Kidney (tissue), 14 donors: Measurements from ENCODE around the gene ANKRD9. TPM values are rescaled to one million over a fixed set of nuclear protein-coding genes. Genes with fewer than 3 reads are reported as not detected.

ENCODE experiments used
- DNase-seq, 5 donors: peaks; one replicate each; pipeline ENCODE4 v3.0.0-alpha.2; 2013 to 2020
- FAIRE-seq: peaks from 2 replicates; lab custom pipeline; 2012; peaks lifted over from hg19 to GRCh38; lab: Jason Lieb, UNC
- H3K27ac ChIP-seq, 2 donors: one replicate each; pipeline ENCODE4 v1.7.0; 2013; ENCODE audit warnings: low read depth in 2 of 2, low read length in 2 of 2, inconsistent platforms in 1 of 2
- H3K27me3 ChIP-seq: one replicate; pipeline ENCODE4 v1.7.1; 2013; ENCODE audit warnings: low read length, inconsistent platforms; ENCODE audit not compliant: control insufficient read depth, insufficient read depth
- H3K36me3 ChIP-seq, 3 donors: one replicate each; pipeline versions ENCODE4 v1.7.0 to v1.7.1; 2013; ENCODE audit warnings: low read length in 3 of 3, control low read depth in 1 of 3, inconsistent platforms in 1 of 3; ENCODE audit not compliant: insufficient read depth in 3 of 3, control insufficient read depth in 2 of 3
- H3K4me1 ChIP-seq, 3 donors: one replicate each; pipeline versions ENCODE4 v1.7.0 to v1.7.1; 2013; ENCODE audit warnings: low read length in 3 of 3, inconsistent platforms in 1 of 3, low read depth in 1 of 3; ENCODE audit not compliant: control insufficient read depth in 2 of 3, insufficient read depth in 2 of 3
- H3K4me3 ChIP-seq, 3 donors: one replicate each; pipeline versions ENCODE4 v1.7.0 to v1.8.1; 2013; ENCODE audit warnings: low read length in 3 of 3, control low read depth in 1 of 3, inconsistent platforms in 1 of 3
- H3K9ac ChIP-seq, 3 donors: one replicate each; pipeline versions ENCODE4 v1.7.0 to v1.7.1; 2013; ENCODE audit warnings: low read length in 3 of 3, control low read depth in 1 of 3, inconsistent platforms in 1 of 3
- H3K9me3 ChIP-seq, 3 donors: one replicate each; pipeline versions ENCODE4 v1.7.0 to v1.7.1; 2013; ENCODE audit warnings: low read length in 3 of 3, control low read depth in 1 of 3, inconsistent platforms in 1 of 3; ENCODE audit not compliant: control insufficient read depth in 2 of 3, insufficient read depth in 1 of 3
- intact Hi-C: fragments of 100-400 bp; cut with DNase I; formaldehyde crosslinking; loops from one replicate; pipeline ENCODE4 v1.11.1; 2022
- polyA plus RNA-seq: library from polyadenylated mRNA; stranded (reverse); fragments of 350-450 nt; fragmentation: Illumina TruSeq; extraction: RNeasy Lipid Tissue Mini Kit (QIAGEN cat#74804); gene quantifications from one replicate; pipeline ENCODE4 v1.2.3, GENCODE V29; 2014; ENCODE audit warnings: low read depth, low replicate concordance; ENCODE audit not compliant: insufficient read depth
- total RNA-seq: library from RNA; stranded (reverse); fragmentation: NEBNext Ultra II Directional; extraction: Animal tissue kit (Norgen Biotek cat#: 25700); gene quantifications from one replicate; pipeline ENCODE4 v1.2.1, GENCODE V29; 2021
- TF ChIP-seq, protein P1 (sequence below): IDR thresholded peaks from 3 replicates; pipeline ENCODE4 v1.5.1; 2012; ENCODE audit warnings: mild to moderate bottlenecking, moderate library complexity, borderline replicate concordance; ENCODE audit not compliant: insufficient read depth; ENCODE audit errors: extremely low read depth
- donor health status: control.
- donor health status: control.
- donor health status: control.
- donor health status: control.
- donor health status: control.
- donor health status: DM: yes; HTN: yes; CAD: no.
- donor health status: Normal renal cell carcinoma (clear cell type).

Gene ANKRD9
- total and polyA plus RNA-seq, 2 donors from 2014 or later, result 18.7 to 26.0 TPM

DNA sequence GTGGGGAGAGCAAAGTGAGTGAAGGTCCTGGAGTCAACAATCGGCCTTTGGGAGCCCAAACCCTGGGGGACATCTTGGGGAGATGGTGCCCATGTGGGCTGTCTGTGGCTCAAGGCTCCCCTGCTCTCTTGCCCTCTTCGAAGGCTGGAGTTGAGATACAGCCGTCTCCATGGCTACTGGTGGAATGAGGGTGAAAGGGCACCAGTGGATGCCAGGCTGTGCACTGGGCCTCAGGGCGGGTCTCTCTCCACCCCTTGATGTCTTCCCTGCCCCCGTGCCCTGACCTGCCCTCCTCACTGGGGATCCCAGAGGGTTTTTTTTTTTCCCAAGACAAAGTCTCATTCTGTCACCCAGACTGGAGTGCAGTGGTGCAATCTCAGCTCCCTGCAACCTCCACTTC lies 2.0 kb upstream of the ANKRD9 start:
- TF ChIP-seq, protein P1, sequence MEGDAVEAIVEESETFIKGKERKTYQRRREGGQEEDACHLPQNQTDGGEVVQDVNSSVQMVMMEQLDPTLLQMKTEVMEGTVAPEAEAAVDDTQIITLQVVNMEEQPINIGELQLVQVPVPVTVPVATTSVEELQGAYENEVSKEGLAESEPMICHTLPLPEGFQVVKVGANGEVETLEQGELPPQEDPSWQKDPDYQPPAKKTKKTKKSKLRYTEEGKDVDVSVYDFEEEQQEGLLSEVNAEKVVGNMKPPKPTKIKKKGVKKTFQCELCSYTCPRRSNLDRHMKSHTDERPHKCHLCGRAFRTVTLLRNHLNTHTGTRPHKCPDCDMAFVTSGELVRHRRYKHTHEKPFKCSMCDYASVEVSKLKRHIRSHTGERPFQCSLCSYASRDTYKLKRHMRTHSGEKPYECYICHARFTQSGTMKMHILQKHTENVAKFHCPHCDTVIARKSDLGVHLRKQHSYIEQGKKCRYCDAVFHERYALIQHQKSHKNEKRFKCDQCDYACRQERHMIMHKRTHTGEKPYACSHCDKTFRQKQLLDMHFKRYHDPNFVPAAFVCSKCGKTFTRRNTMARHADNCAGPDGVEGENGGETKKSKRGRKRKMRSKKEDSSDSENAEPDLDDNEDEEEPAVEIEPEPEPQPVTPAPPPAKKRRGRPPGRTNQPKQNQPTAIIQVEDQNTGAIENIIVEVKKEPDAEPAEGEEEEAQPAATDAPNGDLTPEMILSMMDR, result no peak
- Histone ChIP-seq H3K27me3 (no peaks in the 10 kb centered on the region), H3K9ac (peak overlapping the region in 1 of 3 donors; percentile 52), H3K36me3 (peaks cover 0 to 2% (median 0%) of the 10 kb centered on the region in 3 donors), H3K4me3 (no peak overlapping the region), H3K27ac (no peak overlapping the region), H3K9me3 (no peaks in the 10 kb centered on the region), H3K4me1 (peaks cover 0 to 13% (median 4%) of the 10 kb centered on the region in 3 donors)
- FAIRE-seq (no peak), DNase-seq (peak in 1 of 5 donors; percentile 58)
- intact Hi-C loops, result loop anchor here (5.0 kb wide), 1 partner anchor 69 kb away; no protein-coding TSS in a partner anchor

- H3K27ac ChIP-seq, result peak overlapping the region in 1 of 2 donors; percentile 76
- intact Hi-C loops, result loop anchor here (5.0 kb wide), 1 partner anchor 69 kb away; no protein-coding TSS in a partner anchor
Observed at GRCh38 chr14:102510616-102511520, 1.3 kb upstream of the ANKRD9 start.

GRCh38 chr14:102508774-102509745 lies 516 bp downstream of the ANKRD9 start:
- Histone ChIP-seq H3K9ac (peak overlapping the region in 2 of 3 donors; percentile 63 to 88), H3K4me3 (peak overlapping the region; percentile 30 to 76 (median 66)), H3K27ac (peak overlapping the region; percentile 91 to 93), H3K36me3 (peaks cover 0 to 3% (median 0%) of the 10 kb centered on the region in 3 donors), H3K4me1 (peaks cover 0 to 13% (median 4%) of the 10 kb centered on the region in 3 donors), H3K27me3 (no peaks in the 10 kb centered on the region), H3K9me3 (no peaks in the 10 kb centered on the region)
- FAIRE-seq (no peak), DNase-seq (peak; percentile 41 to 88 (median 48))
- intact Hi-C loops, result no loop called here
- TF ChIP-seq, protein P1, result no peak

More at GRCh38 chr14:102510616-102511520, 1.3 kb upstream of the ANKRD9 start:
- H3K36me3 ChIP-seq, result peaks cover 0 to 3% (median 0%) of the 10 kb centered on the region in 3 donors
- no peak for FAIRE-seq
- TF ChIP-seq, protein P1, result no peak
- H3K4me1 ChIP-seq, result peaks cover 0 to 13% (median 4%) of the 10 kb centered on the region in 3 donors
- no peaks in the 10 kb centered on the region for H3K9me3 ChIP-seq
- H3K9ac ChIP-seq, result peak overlapping the region in 1 of 3 donors; percentile 78
- peak in 4 of 5 donors; percentile 81 to 92 (median 88) for DNase-seq
- H3K27me3 ChIP-seq, result no peaks in the 10 kb centered on the region
- peak overlapping the region in 1 of 3 donors; percentile 67 for H3K4me3 ChIP-seq
